ENCODE measurements around the gene CDK14. TPM values are rescaled to one million over a fixed set of nuclear protein-coding genes. Genes with fewer than 3 reads are reported as not detected.

The CDK14 gene
- total and polyA plus RNA-seq, 2 donors (not counting 1 experiment from before 2014, with no cell fraction given), result 42.1 to 167 TPM

DNA sequence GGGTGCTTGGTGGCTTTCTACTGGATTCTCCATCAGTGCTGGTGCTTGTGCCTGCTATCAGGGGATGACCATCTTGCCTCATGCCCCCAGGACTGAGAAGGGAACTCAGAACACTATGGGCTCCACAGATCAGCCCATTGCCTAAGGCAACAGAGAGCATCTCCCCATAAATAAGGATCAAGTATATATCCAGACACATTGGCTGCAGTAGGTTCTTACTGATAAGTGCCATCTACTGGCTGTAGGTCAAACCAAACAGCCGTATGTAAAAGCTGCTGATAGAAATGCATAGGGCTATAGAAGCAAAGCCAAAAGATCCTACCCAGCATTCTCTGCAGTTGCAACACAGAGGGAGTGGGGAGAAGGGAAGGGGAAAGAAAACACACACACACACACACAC is 153.7 kb downstream of the CDK14 start:
- intact Hi-C loops (cut with micrococcal nuclease), result loop anchor here (2.0 kb wide), 1 partner anchor 41 kb away; no protein-coding TSS in a partner anchor
- H3K27me3 ChIP-seq (replicated peaks in 1 of 4; ENCODE audit: control extremely low read depth in 1 of 4, control insufficient read depth in 3 of 4, insufficient read depth in 4 of 4, low read length in 3 of 4), result no peaks in the 10 kb centered on the region
- DNase-seq, result peak; percentile 45
- Mint-ChIP-seq H3K27me3 (no peaks in the 10 kb centered on the region), H3K4me1 (peaks cover 72% of the 10 kb centered on the region), H3K27ac (peak overlapping the region; percentile 81), H3K4me3 (no peak overlapping the region), H3K9me3 (ENCODE audit: insufficient read depth) (peaks cover 4% of the 10 kb centered on the region)
- no peak overlapping the region for H3K27ac ChIP-seq (ENCODE audit: low read length in 2 of 2)
- H3K4me1 ChIP-seq (ENCODE audit: control insufficient read depth in 2 of 2, insufficient read depth in 2 of 2, low read length in 2 of 2), result peaks cover 20 to 29% of the 10 kb centered on the region in 2 donors
- WGBS (ENCODE audit: insufficient coverage), result no CpG with 5 or more reads among the region's 1 CpG
- ChIA-PET POLR2A (interaction anchor here (2.1 kb wide), 1 partner anchor 41 kb away, joined by 5 read pairs; no protein-coding TSS in a partner anchor), CTCF (interaction anchor here (0.8 to 5.0 kb wide), 25 partner anchors 8 to 295 kb away, joined by 3 to 72 read pairs (median 5); no protein-coding TSS in a partner anchor)
- no peak for TF ChIP-seq EZH2 (IDR thresholded peaks at IDR 0.05; ENCODE audit: borderline replicate concordance, insufficient read depth, low read depth, low read length, poor library complexity, severe bottlenecking)
- TF ChIP-seq, protein P1, sequence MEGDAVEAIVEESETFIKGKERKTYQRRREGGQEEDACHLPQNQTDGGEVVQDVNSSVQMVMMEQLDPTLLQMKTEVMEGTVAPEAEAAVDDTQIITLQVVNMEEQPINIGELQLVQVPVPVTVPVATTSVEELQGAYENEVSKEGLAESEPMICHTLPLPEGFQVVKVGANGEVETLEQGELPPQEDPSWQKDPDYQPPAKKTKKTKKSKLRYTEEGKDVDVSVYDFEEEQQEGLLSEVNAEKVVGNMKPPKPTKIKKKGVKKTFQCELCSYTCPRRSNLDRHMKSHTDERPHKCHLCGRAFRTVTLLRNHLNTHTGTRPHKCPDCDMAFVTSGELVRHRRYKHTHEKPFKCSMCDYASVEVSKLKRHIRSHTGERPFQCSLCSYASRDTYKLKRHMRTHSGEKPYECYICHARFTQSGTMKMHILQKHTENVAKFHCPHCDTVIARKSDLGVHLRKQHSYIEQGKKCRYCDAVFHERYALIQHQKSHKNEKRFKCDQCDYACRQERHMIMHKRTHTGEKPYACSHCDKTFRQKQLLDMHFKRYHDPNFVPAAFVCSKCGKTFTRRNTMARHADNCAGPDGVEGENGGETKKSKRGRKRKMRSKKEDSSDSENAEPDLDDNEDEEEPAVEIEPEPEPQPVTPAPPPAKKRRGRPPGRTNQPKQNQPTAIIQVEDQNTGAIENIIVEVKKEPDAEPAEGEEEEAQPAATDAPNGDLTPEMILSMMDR (IDR thresholded peaks at IDR 0.05), result no peak
- H3K79me2 ChIP-seq (ENCODE audit: control insufficient read depth, insufficient read depth, low read length), result peaks cover 97% of the 10 kb centered on the region
- H3K4me3 ChIP-seq (ENCODE audit: control extremely low read depth in 1 of 5, extremely low read depth in 1 of 5, insufficient read depth in 1 of 5, low read depth in 2 of 5, low read length in 4 of 5), result no peak overlapping the region
- no peaks in the 10 kb centered on the region for H3K9me3 ChIP-seq (ENCODE audit: control extremely low read depth in 1 of 3, control insufficient read depth in 2 of 3, insufficient read depth in 1 of 3, low read length in 2 of 3)
- H4K20me1 ChIP-seq (ENCODE audit: control insufficient read depth, insufficient read depth, low read length, poor library complexity, severe bottlenecking), result no peaks in the 10 kb centered on the region
- no peak overlapping the region for H3K9ac ChIP-seq (ENCODE audit: low read length)
- peak overlapping the region; percentile 32 for H3K4me2 ChIP-seq (replicated peaks; ENCODE audit: low read depth, low read length, poor library complexity, severe bottlenecking)
- H3K36me3 ChIP-seq (replicated peaks in 1 of 2; ENCODE audit: control extremely low read depth in 1 of 2, control insufficient read depth in 1 of 2, extremely low read depth in 1 of 2, insufficient read depth in 2 of 2, low read length in 1 of 2), result peaks cover 0 to 14% of the 10 kb centered on the region in 2 experiments
- ATAC-seq (ENCODE audit: low read depth), result peak; percentile 76
- H2AFZ ChIP-seq (ENCODE audit: insufficient read depth, low read depth, low read length, poor library complexity, severe bottlenecking), result peak overlapping the region; percentile 5

DNA sequence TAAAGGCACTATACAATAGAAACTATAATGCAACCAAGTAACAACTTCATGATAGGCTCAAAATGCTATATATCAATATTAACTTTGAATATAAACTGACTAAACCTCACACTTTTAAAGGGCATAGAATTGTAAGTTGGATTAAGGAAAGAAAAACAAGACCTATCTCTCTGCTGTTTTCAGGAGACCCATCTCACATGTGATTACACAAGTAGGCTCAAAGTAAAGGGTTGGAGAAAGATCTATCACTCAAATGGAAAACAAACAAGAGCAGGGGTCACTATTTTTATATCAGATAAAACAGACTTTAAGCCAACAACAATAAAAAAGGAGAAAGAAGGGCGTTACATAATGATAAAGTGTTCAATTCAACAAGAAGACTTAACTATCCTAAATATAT is 155.5 kb downstream of the CDK14 start:
- intact Hi-C loops (cut with micrococcal nuclease), result no loop called here
- TF ChIP-seq, protein P1 (IDR thresholded peaks at IDR 0.05), result no peak
- TF ChIP-seq EZH2 (IDR thresholded peaks at IDR 0.05; ENCODE audit: borderline replicate concordance, insufficient read depth, low read depth, low read length, poor library complexity, severe bottlenecking), result no peak
- ChIA-PET POLR2A (no interaction called here), CTCF (interaction anchor here (1.9 to 5.0 kb wide), 3 partner anchors 8 to 43 kb away, joined by 7 to 72 read pairs (median 11); no protein-coding TSS in a partner anchor)
- no CpG with 5 or more reads among the region's 1 CpG for WGBS (ENCODE audit: insufficient coverage)
- H3K4me1 Mint-ChIP-seq, result peaks cover 77% of the 10 kb centered on the region
- Histone ChIP-seq H3K27me3 (replicated peaks in 1 of 4; ENCODE audit: control extremely low read depth in 1 of 4, control insufficient read depth in 3 of 4, insufficient read depth in 4 of 4, low read length in 3 of 4) (no peaks in the 10 kb centered on the region), H3K9me3 (ENCODE audit: control extremely low read depth in 1 of 3, control insufficient read depth in 2 of 3, insufficient read depth in 1 of 3, low read length in 2 of 3) (no peaks in the 10 kb centered on the region), H3K4me2 (replicated peaks; ENCODE audit: low read depth, low read length, poor library complexity, severe bottlenecking) (no peak overlapping the region), H3K9ac (ENCODE audit: low read length) (no peak overlapping the region), H3K4me3 (ENCODE audit: control extremely low read depth in 1 of 5, extremely low read depth in 1 of 5, insufficient read depth in 1 of 5, low read depth in 2 of 5, low read length in 4 of 5) (no peak overlapping the region), H3K4me1 (ENCODE audit: control insufficient read depth in 2 of 2, insufficient read depth in 2 of 2, low read length in 2 of 2) (peaks cover 33 to 42% of the 10 kb centered on the region in 2 donors), H3K36me3 (replicated peaks in 1 of 2; ENCODE audit: control extremely low read depth in 1 of 2, control insufficient read depth in 1 of 2, extremely low read depth in 1 of 2, insufficient read depth in 2 of 2, low read length in 1 of 2) (peaks cover under 1 to 14% of the 10 kb centered on the region in 2 experiments), H2AFZ (ENCODE audit: insufficient read depth, low read depth, low read length, poor library complexity, severe bottlenecking) (no peak overlapping the region), H4K20me1 (ENCODE audit: control insufficient read depth, insufficient read depth, low read length, poor library complexity, severe bottlenecking) (no peaks in the 10 kb centered on the region), H3K79me2 (ENCODE audit: control insufficient read depth, insufficient read depth, low read length) (peaks cover 91% of the 10 kb centered on the region), H3K27ac (ENCODE audit: low read length in 2 of 2) (no peak overlapping the region)
- peaks cover 4% of the 10 kb centered on the region for H3K9me3 Mint-ChIP-seq (ENCODE audit: insufficient read depth)
- no peak for ATAC-seq (ENCODE audit: low read depth)
- no peak overlapping the region for H3K27ac Mint-ChIP-seq
- H3K27me3 Mint-ChIP-seq, result no peaks in the 10 kb centered on the region
- no peak overlapping the region for H3K4me3 Mint-ChIP-seq
- no peak for DNase-seq
